ENCODE results near the gene ATP1A3. TPM values are rescaled to one million over a fixed set of nuclear protein-coding genes. Genes with fewer than 3 reads are reported as not detected.

Gene ATP1A3
- total RNA-seq, 4 donors from 2014 or later, result 0.55 TPM; not detected in 3

DNA sequence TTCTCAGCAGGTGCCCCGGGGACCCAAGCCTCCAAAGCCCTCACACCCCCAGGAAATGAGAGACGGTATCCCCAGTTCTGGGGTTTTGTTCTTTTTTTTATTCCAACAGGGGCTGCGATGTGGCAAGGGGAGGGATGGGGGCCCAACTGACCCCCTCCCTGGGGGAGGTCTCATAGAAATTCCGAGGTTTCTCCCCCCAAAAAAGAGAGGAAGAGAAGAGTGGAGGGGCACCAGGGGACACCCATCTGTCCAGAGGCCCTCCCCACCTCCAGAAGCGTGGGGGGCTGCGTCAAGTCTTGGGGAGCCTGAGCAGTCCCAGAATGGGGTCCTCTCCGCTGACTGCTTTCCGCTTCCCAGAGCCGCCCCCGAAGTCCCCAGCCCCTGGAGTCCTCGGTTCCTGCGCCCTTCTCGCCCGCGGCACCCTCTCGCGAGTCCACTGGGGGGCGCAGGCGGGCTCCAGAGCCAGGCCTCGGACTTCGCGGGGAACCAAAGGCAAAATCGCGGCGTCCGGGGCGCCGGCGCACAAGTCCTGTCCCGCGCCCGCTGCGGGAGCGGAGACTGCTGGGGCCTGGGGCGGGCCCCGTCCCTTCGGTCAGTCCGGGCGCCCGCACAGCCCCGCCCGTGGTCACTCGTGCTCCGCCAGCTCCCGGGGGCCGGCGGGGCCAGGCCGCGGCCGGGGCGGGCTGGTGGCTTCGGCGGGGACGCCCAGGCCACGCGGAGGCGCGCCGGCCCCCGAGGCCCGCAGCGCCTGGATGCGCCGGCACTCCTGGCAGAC lies 4.4 kb upstream of the ATP1A3 start:
- TF ChIP-seq, protein P1, sequence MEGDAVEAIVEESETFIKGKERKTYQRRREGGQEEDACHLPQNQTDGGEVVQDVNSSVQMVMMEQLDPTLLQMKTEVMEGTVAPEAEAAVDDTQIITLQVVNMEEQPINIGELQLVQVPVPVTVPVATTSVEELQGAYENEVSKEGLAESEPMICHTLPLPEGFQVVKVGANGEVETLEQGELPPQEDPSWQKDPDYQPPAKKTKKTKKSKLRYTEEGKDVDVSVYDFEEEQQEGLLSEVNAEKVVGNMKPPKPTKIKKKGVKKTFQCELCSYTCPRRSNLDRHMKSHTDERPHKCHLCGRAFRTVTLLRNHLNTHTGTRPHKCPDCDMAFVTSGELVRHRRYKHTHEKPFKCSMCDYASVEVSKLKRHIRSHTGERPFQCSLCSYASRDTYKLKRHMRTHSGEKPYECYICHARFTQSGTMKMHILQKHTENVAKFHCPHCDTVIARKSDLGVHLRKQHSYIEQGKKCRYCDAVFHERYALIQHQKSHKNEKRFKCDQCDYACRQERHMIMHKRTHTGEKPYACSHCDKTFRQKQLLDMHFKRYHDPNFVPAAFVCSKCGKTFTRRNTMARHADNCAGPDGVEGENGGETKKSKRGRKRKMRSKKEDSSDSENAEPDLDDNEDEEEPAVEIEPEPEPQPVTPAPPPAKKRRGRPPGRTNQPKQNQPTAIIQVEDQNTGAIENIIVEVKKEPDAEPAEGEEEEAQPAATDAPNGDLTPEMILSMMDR (IDR thresholded peaks at IDR 0.05), result peak in 1 of 4 experiments; percentile 6
- no peak for TF ChIP-seq POLR2A (IDR thresholded peaks at IDR 0.05)
- no peaks in the 10 kb centered on the region for H3K9me3 ChIP-seq
- no peak overlapping the region for H3K27ac ChIP-seq
- no peak for DNase-seq
- H3K27me3 ChIP-seq, result peaks cover 12 to 19% of the 10 kb centered on the region in 2 donors
- H3K4me3 ChIP-seq, result no peak overlapping the region
- intact Hi-C loops (cut with DNase I; ENCODE audit: low total_unique reads), result no loop called here
- no peaks in the 10 kb centered on the region for H3K36me3 ChIP-seq
- H3K4me1 ChIP-seq, result peaks cover 0 to 8% of the 10 kb centered on the region in 2 donors

DNA sequence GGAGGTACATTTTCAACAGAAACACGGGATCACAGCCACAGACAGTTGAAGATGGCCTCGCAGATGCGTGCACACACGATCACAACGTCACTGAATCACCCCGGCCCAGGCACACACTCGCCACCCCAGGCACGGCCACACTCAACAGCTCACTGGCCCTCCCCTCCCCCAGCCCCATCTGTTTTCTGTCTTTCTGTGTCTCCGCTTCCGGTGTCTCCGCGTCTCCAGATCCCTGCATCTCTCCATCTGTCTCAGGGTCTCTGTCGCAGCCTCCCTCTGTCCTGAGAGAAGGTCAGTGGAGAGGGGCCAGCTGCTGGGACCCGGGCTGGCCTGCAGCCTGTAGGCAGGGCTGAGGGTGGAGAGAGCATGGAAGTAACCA lies 3.8 kb upstream of the ATP1A3 start:
- H3K36me3 ChIP-seq, result no peaks in the 10 kb centered on the region
- peaks cover 0 to 8% of the 10 kb centered on the region in 2 donors for H3K4me1 ChIP-seq
- intact Hi-C loops (cut with DNase I; ENCODE audit: low total_unique reads), result no loop called here
- TF ChIP-seq POLR2A (IDR thresholded peaks at IDR 0.05), result no peak
- TF ChIP-seq, protein P1 (IDR thresholded peaks at IDR 0.05), result no peak
- no peak overlapping the region for H3K4me3 ChIP-seq
- no peak overlapping the region for H3K27ac ChIP-seq
- no peaks in the 10 kb centered on the region for H3K9me3 ChIP-seq
- peaks cover 12 to 19% of the 10 kb centered on the region in 2 donors for H3K27me3 ChIP-seq
- no peak for DNase-seq

DNA sequence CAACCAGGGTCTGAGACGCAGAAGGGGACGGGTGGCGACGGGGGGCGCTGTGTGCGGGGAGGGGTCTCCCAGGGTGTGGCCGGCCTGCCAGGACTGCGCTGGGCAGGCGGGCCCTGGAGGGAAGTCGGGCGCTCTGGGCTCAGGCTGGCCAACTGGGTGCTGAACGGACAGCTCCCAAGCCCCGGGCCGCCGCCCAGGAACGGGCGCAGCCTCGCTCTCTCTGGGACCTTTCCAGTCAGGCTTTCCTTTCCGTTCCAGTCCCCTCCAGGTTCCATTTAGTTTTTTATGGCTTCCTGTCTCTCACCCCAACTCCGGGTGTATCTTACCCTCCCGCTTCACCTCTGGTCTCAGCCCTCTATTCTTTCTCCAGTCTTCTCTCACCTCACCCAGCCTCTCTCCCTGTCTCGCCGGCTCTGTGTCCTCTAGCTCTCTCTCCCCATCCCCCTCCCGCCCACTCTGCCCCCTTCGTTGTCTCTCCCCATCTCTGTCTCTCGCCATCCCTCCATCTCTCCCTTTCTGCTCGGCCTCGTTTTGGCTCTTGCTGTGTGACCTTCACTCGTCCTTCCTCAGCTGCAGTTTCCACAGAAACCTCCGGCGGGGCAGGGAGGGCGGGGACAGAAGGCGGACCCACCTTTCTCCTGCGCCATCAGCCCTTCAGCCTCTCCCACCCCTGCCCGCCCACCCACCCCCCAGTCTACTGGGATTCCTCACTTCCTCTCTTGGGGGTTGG lies 3.3 kb upstream of the ATP1A3 start:
- DNase-seq, result no peak
- H3K36me3 ChIP-seq, result no peaks in the 10 kb centered on the region
- no peaks in the 10 kb centered on the region for H3K9me3 ChIP-seq
- H3K4me1 ChIP-seq, result peaks cover 0 to 8% of the 10 kb centered on the region in 2 donors
- TF ChIP-seq POLR2A (IDR thresholded peaks at IDR 0.05), result no peak
- TF ChIP-seq, protein P1 (IDR thresholded peaks at IDR 0.05), result no peak
- intact Hi-C loops (cut with DNase I; ENCODE audit: low total_unique reads), result no loop called here
- no peak overlapping the region for H3K4me3 ChIP-seq
- H3K27me3 ChIP-seq, result peaks cover 12 to 19% of the 10 kb centered on the region in 2 donors
- H3K27ac ChIP-seq, result no peak overlapping the region

DNA sequence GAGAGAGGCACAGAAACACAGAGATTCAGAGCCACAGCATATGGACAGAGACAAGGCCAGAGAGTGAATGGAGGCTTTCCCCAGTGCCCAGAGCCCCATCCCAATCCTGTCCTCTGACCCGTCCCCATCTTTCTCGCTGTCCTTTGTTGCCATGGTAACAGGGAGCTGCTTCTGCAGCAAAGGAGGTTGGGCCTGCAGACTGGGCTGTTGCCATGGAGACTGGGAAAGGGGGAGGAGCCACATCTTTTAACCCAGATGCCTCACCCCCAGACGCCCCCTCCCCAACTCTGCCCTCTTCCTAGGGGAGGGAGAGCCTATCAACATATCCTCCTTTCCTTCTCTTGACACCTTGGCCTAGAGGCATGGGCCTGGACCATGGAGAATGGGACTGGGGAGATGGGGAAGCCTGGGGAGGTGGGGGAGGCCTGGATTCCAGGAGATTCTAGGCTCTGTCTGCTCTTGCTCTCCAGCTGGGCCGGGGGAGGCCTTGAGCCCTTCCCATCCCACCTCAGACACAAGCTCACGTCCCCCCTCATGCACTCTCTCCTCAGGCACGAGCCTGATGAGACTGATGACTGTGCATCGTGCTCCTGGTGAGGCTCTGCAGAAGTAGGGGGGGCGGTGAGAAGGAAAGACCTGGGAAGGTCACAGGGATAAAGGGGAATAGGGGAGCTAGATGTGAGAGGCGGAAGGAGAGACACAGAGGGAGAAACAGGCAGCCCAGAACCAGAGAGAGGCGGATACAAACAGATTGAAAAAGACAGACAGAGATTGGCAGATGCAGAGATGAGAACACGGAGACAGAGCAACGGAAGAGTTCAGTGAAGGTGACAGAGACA lies 2.1 kb upstream of the ATP1A3 start:
- peaks cover 12 to 19% of the 10 kb centered on the region in 2 donors for H3K27me3 ChIP-seq
- peaks cover 0 to 8% of the 10 kb centered on the region in 2 donors for H3K4me1 ChIP-seq
- H3K27ac ChIP-seq, result no peak overlapping the region
- H3K4me3 ChIP-seq, result no peak overlapping the region
- TF ChIP-seq POLR2A (IDR thresholded peaks at IDR 0.05), result no peak
- TF ChIP-seq, protein P1 (IDR thresholded peaks at IDR 0.05), result no peak
- no peaks in the 10 kb centered on the region for H3K36me3 ChIP-seq
- intact Hi-C loops (cut with DNase I; ENCODE audit: low total_unique reads), result no loop called here
- no peaks in the 10 kb centered on the region for H3K9me3 ChIP-seq
- no peak for DNase-seq
